Neutrophil (primary cell): ENCODE data around the gene UBL4B.

ENCODE experiments used
- H3K27ac ChIP-seq: fragments of 200-600 bp; sonication (generic); 2 replicates; pipeline ENCODE4 v1.5.1; 2016; ENCODE audit warnings: mild to moderate bottlenecking, moderate library complexity
- H3K27me3 ChIP-seq: fragments of 200-600 bp; sonication (generic); 2 replicates; pipeline ENCODE4 v1.6.0; 2016; ENCODE audit warnings: mild to moderate bottlenecking
- H3K36me3 ChIP-seq: fragments of 200-600 bp; sonication (generic); 2 replicates; pipeline ENCODE4 v1.5.1; 2017
- H3K4me1 ChIP-seq, 2 experiments: fragments of 200-600 bp in 1 of 2; sonication (generic) in 1 of 2; 1 replicate in 1 of 2; 2 replicates in 1 of 2; pipeline versions ENCODE4 v1.5.1 to v1.6.1; 2013 to 2016; ENCODE audit warnings: low read depth in 1 of 2, low read length in 1 of 2, mild to moderate bottlenecking in 1 of 2, moderate library complexity in 1 of 2; ENCODE audit not compliant: control insufficient read depth in 1 of 2, insufficient read depth in 1 of 2
- H3K4me3 ChIP-seq, 2 experiments: fragments of 200-600 bp in 1 of 2; sonication (generic) in 1 of 2; 1 replicate in 1 of 2; 2 replicates in 1 of 2; pipeline ENCODE4 v1.5.1; 2013 to 2016; ENCODE audit warnings: low read depth in 1 of 2, low read length in 1 of 2, mild to moderate bottlenecking in 1 of 2, moderate library complexity in 1 of 2
- H3K9me3 ChIP-seq: fragments of 200-600 bp; sonication (generic); 2 replicates; pipeline ENCODE4 v1.5.1; 2016
- TF ChIP-seq, protein P1 (sequence below): fragments of 200-600 bp; sonication (generic); IDR thresholded peaks from 2 replicates; pipeline ENCODE4 v1.5.1; 2016; ENCODE audit warnings: antibody characterized with exemption

The UBL4B gene

DNA sequence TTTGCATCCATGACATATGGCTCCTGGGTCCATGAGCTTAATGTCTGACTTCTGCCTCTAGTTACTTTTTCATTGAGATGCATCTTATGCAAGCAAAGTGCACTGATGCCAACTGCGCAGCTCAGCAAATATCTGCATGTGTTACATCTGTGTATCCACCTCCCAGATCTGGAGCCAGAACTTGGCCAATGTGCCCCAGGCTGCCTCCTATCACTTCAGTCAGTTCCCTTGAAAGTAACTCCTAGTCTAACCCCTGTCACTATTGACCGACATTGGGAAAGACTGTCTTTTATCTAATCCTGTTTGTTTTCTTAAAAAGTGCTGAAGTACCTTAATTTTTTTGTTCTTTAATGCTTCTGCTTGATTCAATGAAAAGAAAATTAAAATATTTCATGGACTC, 19.3 kb upstream of the UBL4B start:
- Histone ChIP-seq H3K9me3 (no peaks in the 10 kb centered on the region), H3K27ac (no peak overlapping the region), H3K27me3 (peaks cover 54% of the 10 kb centered on the region), H3K4me1 (no peaks in the 10 kb centered on the region), H3K4me3 (no peak overlapping the region), H3K36me3 (no peaks in the 10 kb centered on the region)
- TF ChIP-seq, protein P1, sequence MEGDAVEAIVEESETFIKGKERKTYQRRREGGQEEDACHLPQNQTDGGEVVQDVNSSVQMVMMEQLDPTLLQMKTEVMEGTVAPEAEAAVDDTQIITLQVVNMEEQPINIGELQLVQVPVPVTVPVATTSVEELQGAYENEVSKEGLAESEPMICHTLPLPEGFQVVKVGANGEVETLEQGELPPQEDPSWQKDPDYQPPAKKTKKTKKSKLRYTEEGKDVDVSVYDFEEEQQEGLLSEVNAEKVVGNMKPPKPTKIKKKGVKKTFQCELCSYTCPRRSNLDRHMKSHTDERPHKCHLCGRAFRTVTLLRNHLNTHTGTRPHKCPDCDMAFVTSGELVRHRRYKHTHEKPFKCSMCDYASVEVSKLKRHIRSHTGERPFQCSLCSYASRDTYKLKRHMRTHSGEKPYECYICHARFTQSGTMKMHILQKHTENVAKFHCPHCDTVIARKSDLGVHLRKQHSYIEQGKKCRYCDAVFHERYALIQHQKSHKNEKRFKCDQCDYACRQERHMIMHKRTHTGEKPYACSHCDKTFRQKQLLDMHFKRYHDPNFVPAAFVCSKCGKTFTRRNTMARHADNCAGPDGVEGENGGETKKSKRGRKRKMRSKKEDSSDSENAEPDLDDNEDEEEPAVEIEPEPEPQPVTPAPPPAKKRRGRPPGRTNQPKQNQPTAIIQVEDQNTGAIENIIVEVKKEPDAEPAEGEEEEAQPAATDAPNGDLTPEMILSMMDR = no peak

DNA sequence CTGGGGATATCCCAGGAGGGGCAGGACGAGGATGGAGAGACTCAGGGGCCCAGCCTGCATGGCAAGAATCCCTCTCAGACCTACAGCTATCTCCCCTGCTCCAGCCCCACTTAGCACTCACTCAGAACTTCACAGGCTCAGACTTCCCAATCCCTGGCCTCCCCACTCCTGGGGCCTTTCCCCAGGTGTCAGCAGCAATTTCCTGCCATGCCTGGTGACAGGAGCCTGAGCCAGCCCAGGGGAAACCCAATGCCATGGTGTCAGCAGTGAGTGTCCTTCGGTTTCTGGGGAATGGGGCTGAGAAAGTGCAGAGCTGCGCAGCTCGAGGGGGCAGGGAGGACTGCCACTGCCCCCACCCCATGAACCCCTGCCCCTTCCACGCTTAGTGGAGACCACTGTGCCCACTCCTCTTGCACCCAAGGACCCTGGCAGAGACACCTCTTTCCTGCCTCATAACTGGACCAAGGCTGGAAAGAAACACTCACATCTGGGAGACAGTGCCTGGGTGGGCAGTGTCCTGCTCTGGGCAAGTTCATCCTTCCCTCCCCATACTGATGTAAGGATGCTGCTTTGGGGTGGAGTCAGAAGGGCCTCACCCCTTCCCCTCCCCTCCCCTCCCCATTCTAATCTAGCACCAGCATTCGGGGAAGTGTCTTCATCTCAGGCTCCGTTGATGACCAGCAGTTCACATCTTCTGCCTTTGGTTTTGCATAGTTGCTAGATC, 17.1 kb upstream of the UBL4B start:
- TF ChIP-seq, protein P1 = no peak
- Histone ChIP-seq H3K27ac (no peak overlapping the region), H3K4me1 (no peaks in the 10 kb centered on the region), H3K27me3 (peaks cover 51% of the 10 kb centered on the region), H3K9me3 (no peaks in the 10 kb centered on the region), H3K36me3 (no peaks in the 10 kb centered on the region), H3K4me3 (no peak overlapping the region)

DNA sequence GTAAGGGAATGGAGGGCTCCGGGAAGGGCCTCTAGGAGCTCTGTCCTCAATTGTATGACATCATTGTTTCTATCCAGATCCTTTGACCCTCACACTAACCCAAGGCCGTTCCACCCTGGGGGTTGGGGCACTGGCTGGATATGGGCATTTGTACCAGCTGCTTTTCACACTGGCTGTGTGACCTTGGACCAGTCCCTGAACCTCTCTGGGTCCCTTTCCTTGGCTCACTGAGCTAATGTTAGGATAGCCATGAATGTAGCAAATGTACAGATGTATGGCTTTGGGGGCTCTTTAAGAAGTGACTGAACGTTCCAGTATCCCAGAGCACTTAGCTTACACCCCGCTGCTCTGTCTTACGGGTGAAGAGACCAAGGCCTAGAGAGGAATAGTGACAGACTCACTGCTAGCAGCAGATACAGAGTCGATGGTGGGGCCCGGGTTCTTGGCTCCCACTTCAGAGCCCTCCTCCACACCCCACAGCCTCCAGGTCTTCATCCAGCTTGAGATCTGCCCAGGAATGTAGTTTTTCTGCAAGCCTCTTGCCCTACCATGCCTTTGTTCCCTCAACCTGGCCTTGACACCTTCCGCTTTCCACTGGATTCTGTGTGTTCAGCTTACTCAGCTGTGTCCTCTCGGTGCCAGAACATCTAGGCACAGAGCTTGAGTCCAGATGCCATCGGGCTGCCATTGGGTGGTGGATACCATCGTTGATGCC, 14.6 kb upstream of the UBL4B start:
- Histone ChIP-seq H3K9me3 (no peaks in the 10 kb centered on the region), H3K4me3 (no peak overlapping the region), H3K4me1 (peaks cover 12 to 15% of the 10 kb centered on the region in 2 experiments), H3K27ac (no peak overlapping the region), H3K36me3 (no peaks in the 10 kb centered on the region), H3K27me3 (peaks cover 28% of the 10 kb centered on the region)
- TF ChIP-seq, protein P1 = no peak

DNA sequence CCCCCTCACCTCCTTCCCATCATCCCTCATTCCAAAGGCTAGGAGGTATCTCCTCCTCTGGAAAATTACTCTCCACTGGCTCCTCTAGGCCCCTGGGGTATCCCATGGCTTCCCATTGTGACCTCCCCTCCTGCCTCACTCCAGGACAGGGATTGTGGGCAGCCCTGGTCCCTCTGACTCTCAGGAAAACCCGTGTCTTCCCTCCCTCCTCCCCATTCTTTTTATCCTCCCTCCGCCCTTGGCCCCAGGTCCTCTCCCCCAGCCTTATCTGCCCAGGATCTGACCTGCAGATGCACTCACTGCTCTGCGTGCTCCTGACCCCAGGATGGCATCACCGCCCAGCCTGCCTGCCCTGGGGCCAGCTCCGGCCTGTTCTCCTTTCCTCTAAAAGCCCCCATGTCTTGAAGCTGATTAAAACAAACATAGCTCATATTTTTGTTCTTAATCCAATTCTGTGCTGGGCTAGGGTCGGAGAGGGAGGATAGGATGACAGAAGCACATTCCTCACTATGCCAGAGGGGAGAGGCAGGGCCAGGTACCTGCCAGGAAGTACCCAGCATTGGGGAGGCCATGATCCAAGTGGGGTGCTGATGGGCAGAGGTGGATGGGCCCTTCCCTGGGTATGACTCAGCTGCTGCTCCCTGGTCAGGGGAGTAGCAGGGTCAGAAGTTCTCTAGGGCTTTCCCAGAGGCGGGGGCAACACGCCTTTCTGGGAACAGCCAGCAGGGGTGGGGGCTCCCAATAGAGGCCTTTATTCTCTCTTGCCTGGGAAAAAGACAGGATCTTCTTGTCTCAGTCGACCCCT, 13.8 kb upstream of the UBL4B start:
- TF ChIP-seq, protein P1 = no peak
- no peak overlapping the region for H3K27ac ChIP-seq

DNA sequence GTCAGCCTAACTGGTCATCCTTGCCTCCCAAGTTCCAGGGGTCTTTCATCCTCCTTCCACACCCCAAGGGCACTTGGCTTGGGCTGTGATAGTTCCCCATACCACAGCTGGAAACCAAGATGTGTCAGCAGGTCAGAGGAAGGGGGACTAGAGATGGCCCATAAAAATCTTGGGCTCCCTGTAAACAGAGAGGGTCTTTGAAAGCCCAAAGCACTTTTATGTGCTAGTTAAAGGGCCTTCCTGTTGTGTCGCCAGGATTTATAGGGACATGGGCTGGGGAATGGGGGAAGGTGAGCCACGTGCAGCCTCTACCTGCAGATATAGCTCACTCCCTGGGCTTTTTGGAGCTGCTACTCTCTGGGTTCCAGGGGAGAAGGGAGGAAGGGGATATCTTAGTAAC, 11.9 kb upstream of the UBL4B start:
- Histone ChIP-seq H3K4me1 (peaks cover 12 to 17% of the 10 kb centered on the region in 2 experiments), H3K36me3 (no peaks in the 10 kb centered on the region), H3K4me3 (no peak overlapping the region), H3K9me3 (no peaks in the 10 kb centered on the region), H3K27ac (no peak overlapping the region), H3K27me3 (peaks cover 3% of the 10 kb centered on the region)
- TF ChIP-seq, protein P1 = no peak

More for the DNA sequence above, 13.8 kb upstream of the UBL4B start:
- Histone ChIP-seq H3K4me1 (peaks cover 12 to 17% of the 10 kb centered on the region in 2 experiments), H3K9me3 (no peaks in the 10 kb centered on the region), H3K36me3 (no peaks in the 10 kb centered on the region), H3K27me3 (peaks cover 21% of the 10 kb centered on the region), H3K4me3 (no peak overlapping the region)
